ENCODE data around the gene ANKRD18A.
"Not testable (repeated sequence)": the region's sequence is repeated elsewhere in the genome, so short reads cannot be mapped to it uniquely, and the experiment has no call there.

ANKRD18A gene

GRCh38 chr9:38629511-38629910 is 9.1 kb upstream of the ANKRD18A start:
- DNase-seq (ENCODE audit: low read depth, low spot score), result no peak

GRCh38 chr9:38626006-38626405 is 5.6 kb upstream of the ANKRD18A start:
- no peak for DNase-seq (ENCODE audit: low read depth, low spot score)

DNA sequence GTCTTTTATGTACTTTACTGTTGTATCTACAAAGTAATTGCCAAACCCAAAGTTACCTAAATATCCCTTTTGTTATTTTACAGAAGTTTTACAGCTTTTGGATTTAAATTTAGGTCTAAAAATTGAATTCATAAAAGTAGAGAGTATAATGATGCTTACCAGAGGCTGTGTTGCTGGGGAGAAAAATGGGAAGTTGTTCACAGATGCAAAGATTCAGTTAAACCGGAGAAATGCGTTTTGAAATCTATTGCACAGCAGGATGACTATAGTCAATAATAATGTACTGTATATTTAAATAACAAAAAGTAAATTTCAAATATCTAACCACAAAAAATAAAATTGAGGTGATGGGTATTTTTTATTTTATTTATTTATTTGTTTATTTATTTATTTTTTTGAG is 2.6 kb upstream of the ANKRD18A start:
- no peak for DNase-seq (ENCODE audit: low read depth, low spot score)

DNA sequence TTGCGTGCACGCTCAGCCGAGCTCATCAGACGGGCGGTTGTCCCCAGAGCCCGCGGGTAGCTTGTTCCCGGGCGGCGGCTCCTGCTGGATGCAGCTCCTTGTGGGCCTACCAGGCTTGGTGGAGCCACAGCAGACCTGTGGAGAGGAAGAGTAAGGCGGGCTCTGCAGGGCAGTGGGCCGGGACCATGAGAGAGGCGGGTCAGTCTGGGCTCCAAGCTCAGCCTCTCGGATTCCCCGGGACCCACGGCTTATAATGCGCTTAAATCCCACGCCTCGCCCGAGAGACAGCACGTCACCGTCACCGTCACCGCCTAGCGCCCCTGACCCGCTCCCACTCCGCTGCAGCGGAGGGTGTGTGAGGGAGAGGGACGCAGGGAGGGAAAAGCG is 1.9 kb upstream of the ANKRD18A start:
- DNase-seq (ENCODE audit: low read depth, low spot score), result no peak

GRCh38 chr9:38621434-38622287 is 1.3 kb upstream of the ANKRD18A start:
- DNase-seq (ENCODE audit: low read depth, low spot score), result no peak

DNA sequence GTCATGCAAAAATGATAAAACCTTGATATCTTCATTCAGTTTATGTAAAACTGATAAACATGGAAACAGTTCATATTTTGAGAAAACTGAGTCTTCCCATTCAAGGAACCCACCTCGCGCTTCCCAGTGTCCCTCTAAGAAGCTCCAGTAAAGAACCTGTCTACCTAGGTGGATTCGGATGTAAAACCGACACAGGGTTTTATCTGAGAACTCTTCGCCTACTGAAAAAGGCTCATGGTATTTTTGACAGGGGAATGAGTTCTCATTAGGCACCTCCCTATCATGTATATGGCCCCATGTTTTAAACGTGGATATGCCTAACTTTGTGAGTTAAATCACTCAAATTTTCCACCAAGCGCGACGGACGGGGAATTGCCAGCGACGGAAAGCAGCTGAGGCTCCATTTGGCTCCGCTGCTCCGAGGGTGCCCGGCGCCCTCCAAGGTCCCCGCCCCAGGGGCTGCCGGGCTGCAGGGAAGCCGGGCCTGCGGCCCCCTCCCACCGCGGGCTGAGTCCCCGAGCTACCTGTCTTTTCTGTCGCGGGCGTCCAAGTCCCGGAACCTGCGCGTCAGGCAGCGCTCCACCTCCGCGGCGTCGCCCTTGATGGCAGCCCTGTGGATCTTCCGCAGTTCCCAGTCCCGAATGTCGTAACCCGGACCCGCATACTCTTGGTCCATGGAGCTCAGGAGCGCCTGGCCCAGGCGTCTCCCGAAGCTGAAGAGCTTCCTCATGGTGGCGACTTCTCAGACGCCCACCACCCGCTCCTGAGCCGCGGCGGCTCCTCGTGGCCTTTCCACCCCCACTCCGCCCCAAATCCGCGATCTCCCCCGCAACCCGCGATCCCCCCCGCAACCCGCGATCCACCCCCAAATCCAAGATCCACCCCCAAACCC is 594 bp downstream of the ANKRD18A start:
- no peak for DNase-seq (ENCODE audit: low read depth, low spot score)

DNA sequence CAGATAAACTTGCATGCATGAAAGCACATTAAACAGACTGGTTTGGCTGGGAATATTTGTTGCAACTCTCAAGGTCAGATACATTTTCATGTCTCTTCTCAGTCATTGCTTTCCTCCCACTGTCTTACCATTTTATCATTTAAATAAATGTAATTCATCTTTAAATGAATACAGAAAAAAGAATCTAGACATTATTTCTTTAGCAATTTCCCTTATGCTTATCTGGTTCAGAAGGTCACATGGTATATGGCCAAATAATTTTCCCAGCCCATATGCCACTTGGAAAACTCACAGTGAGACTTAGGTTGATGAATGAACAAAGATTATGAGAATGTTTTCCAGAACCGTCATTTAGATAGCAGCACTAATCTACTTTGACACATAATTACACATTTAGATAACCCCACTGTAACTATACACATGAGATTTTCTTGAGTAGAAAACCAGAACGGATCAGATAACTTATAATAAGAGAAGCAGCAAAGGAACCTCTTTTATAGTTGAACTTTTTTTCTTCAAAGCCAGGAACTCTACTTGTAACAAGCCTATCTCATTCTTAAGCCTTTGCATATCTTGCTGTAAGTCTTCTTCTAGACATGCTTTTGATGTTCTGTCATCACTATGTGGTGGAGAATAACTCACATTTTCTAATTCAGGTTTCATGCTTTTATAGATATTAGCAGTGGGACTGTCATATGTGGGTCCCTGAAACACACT is 22.2 kb downstream of the ANKRD18A start:
- not testable (repeated sequence) for DNase-seq (ENCODE audit: low read depth, low spot score)

GRCh38 chr9:38595117-38595516 is 25.3 kb downstream of the ANKRD18A start:
- not testable (repeated sequence) for DNase-seq (ENCODE audit: low read depth, low spot score)

GRCh38 chr9:38591346-38592063 is 28.9 kb downstream of the ANKRD18A start:
- DNase-seq (ENCODE audit: low read depth, low spot score), result not testable (repeated sequence)

- DNase-seq (ENCODE audit: low read depth, low spot score), result not testable (repeated sequence)
Observed at GRCh38 chr9:38583765-38584164, 36.6 kb downstream of the ANKRD18A start.

DNA sequence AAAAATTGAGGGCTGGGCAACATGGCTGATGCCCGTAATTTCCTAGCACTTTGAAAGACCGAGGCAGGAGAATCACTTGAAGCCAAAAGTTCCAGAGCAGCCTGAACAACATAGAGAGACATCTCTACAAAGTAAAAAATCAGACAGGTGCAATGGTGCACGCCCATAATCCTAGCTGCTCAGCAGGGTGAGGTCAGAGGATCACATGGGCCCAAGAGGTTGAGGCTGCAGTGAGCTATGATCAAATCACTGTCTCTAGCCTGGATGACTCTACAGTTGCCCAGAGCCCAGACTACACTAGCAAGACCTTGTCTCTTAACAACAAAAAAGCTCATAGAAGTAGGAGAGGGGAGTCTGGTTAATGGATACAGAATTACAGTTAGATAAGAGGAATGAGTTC is 40.3 kb downstream of the ANKRD18A start:
- DNase-seq (ENCODE audit: low read depth, low spot score), result not testable (repeated sequence)

- DNase-seq (ENCODE audit: low read depth, low spot score), result not testable (repeated sequence)
Observed at GRCh38 chr9:38576181-38576580, 44.2 kb downstream of the ANKRD18A start.

- DNase-seq (ENCODE audit: low read depth, low spot score), result not testable (repeated sequence)
Observed at GRCh38 chr9:38566048-38566447, 54.3 kb downstream of the ANKRD18A start.

DNA sequence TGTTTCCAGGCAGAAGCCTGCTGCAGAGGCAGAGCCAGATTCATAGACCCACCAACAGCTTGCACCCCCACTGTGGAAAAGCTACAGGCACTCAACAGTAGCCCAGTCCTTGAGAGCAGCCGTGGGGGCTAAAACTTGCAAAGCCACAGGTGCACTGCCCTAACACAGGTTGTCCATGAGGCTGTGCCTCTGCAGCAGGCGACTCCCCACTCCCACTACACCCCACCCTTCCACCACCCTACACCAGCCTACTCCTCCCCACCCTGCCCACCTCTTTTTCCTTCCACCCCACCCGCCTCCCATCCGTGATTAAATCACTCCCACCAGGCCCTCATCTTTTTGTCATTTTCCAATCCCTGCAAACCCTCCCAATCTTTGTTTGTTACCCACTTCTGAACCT is 55.2 kb downstream of the ANKRD18A start:
- DNase-seq (ENCODE audit: low read depth, low spot score), result not testable (repeated sequence)

DNA sequence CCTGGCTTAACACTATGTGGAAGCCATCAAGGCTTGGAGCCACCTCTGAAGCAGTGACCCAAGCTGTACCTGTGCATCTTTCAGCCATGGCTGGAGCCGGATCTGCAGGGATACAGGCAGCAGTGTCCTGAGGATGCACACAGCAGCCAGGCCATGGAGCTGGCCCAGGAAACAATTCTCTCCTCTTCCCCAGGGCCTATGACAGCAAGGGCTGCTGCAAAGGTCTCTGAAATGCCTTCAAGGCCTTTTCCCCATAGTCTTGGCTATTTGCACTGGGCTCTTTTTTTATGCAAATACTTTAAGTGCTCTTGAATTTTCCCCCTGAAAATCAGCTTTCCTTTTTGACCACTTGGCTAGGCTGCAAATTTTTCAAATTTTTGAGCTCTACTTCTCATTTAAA is 56.5 kb downstream of the ANKRD18A start:
- not testable (repeated sequence) for DNase-seq (ENCODE audit: low read depth, low spot score)

DNA sequence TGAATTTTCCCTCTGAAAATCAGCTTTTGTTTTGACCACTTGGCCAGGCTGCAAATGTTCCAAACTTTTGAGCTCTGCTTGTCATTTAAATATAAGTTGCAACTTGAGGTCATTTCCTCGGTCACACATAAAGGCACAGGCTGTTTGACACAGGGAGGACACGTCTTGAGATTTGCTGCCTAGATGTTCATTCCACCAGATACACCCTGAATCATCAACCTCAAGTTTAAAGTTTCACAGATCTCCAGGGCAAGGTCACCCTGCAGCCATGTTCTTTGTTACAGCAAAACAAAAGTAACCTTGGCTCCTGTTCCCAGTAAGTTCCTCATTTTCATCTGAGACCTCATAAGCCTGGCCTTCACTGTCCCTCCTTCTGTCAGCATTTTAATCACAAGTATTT is 59.3 kb downstream of the ANKRD18A start:
- not testable (repeated sequence) for DNase-seq (ENCODE audit: low read depth, low spot score)

DNA sequence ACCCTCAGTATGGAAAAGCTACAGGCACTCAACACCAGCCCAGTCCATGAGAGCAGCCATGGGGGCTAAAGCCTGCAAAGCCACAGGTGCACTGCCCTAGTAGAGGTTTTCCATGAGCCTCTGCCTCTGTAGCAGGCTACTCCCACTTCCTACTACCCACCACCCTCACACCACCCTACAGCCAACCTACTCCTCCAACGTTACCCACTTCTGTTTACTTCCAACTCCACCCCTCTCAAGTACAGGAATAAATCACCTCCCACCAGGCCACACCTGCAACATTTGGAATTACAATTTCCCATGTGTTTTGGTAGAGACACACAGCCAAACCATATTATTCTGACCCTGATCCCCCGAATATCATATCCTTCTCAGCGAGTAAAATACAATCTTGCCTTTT is 61.2 kb downstream of the ANKRD18A start:
- not testable (repeated sequence) for DNase-seq (ENCODE audit: low read depth, low spot score)

DNA sequence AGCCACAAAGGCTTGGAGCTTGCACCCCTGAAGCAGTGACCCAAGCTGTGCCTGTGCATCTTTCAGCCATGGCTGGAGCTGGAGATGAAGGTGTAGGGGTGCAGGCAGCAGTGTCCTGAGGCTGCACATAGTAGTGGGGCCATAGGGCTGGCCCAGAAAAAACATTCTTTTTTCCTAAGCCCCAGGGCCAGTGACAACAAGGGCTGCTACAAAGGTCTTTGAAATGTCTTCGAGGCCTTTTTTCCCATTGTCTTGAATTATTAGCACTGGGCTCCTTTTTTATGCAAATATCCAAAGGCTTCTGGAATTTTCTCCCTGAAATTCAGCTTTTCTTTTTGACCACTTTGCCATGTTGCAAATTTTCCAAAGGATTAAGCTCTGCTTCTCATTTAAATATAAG is 62.6 kb downstream of the ANKRD18A start:
- DNase-seq (ENCODE audit: low read depth, low spot score), result not testable (repeated sequence)

DNA sequence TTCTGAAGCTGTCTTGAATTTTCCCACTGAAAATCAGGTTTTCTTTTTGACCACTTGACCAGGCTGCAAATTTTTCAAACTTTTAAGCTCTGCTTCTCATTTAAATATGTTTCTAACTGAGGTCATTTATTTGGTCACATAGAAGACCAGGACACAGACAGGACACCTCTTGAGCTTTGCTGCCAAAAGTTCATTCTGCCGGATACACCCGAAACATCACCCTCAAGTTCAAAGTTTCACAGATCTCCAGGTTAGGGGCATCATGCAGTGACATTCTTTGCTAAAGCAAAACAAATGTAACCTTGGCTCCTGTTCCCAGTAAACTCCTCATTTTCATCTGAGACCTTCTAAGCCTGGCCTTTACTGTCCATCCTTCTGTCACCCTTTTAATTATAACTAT is 65.4 kb downstream of the ANKRD18A start:
- not testable (repeated sequence) for DNase-seq (ENCODE audit: low read depth, low spot score)

DNA sequence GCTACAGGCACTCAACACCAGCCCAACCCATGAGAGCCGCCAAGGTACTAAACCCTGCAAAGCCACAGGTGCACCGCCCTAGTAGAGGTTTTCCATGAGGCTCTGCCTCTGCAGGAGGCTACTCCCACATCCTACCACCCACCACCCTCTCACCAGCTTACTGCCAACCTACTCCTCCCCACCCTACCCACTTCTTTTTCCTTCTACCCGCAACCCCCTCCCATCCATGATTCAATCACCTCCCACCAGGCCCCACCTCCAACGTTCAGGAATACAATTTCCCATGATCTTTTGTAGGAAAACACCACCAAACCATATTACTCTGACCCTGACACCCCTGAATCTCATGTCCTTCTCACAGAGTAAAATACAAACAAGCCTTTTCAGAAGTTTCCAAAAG is 67.4 kb downstream of the ANKRD18A start:
- not testable (repeated sequence) for DNase-seq (ENCODE audit: low read depth, low spot score)

- DNase-seq (ENCODE audit: low read depth, low spot score), result not testable (repeated sequence)
Observed at GRCh38 chr9:38546497-38547163, 73.8 kb downstream of the ANKRD18A start.

All from smooth muscle cell of the brain vasculature (primary cell).